T-helper 1 cell treated with Interleukin-12 subunit alpha and Interleukin-12 subunit beta and Interleukin-4 antibody, amounts not matched to agents 30 ng/mL and 1 ng/mL, for 36 hours (primary cell): ENCODE measurements around the gene RNF25. TPM values are rescaled to one million over a fixed set of nuclear protein-coding genes. Genes with fewer than 3 reads are reported as not detected.

Experiments
- intact Hi-C: fragments of 100-400 bp; cut with micrococcal nuclease; formaldehyde crosslinking; loops from one replicate; pipeline ENCODE4 v1.15.1; 2024
- total RNA-seq: library from RNA; stranded (reverse); gene quantifications from 2 replicates; pipeline ENCODE4 v1.2.3, GENCODE V29; 2022

RNF25 gene, protein sequence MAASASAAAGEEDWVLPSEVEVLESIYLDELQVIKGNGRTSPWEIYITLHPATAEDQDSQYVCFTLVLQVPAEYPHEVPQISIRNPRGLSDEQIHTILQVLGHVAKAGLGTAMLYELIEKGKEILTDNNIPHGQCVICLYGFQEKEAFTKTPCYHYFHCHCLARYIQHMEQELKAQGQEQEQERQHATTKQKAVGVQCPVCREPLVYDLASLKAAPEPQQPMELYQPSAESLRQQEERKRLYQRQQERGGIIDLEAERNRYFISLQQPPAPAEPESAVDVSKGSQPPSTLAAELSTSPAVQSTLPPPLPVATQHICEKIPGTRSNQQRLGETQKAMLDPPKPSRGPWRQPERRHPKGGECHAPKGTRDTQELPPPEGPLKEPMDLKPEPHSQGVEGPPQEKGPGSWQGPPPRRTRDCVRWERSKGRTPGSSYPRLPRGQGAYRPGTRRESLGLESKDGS
- total RNA-seq: 23.8 and 26.9 TPM in 2 replicates

GRCh38 chr2:218671654-218672566, at the start of gene RNF25, which contains the start of gene STK36:
Gene RNF25, minus strand, starts transcription at chr2:218672002. Its CDS starts 32 bp downstream, at chr2:218671970.
Gene STK36, plus strand, starts transcription at chr2:218672086. Its CDS starts 744 bp downstream, at chr2:218672830.
- intact Hi-C loops: loop anchor here (1.0 to 5.0 kb wide), 13 partner anchors 13 to 825 kb away; partner anchors contain the start of genes AAMP, ARPC2, BCS1L and CNOT9

- intact Hi-C loops: no loop called here
These were observed 49.7 kb upstream of the RNF25 start for GRCh38 chr2:218721488-218721887.

DNA sequence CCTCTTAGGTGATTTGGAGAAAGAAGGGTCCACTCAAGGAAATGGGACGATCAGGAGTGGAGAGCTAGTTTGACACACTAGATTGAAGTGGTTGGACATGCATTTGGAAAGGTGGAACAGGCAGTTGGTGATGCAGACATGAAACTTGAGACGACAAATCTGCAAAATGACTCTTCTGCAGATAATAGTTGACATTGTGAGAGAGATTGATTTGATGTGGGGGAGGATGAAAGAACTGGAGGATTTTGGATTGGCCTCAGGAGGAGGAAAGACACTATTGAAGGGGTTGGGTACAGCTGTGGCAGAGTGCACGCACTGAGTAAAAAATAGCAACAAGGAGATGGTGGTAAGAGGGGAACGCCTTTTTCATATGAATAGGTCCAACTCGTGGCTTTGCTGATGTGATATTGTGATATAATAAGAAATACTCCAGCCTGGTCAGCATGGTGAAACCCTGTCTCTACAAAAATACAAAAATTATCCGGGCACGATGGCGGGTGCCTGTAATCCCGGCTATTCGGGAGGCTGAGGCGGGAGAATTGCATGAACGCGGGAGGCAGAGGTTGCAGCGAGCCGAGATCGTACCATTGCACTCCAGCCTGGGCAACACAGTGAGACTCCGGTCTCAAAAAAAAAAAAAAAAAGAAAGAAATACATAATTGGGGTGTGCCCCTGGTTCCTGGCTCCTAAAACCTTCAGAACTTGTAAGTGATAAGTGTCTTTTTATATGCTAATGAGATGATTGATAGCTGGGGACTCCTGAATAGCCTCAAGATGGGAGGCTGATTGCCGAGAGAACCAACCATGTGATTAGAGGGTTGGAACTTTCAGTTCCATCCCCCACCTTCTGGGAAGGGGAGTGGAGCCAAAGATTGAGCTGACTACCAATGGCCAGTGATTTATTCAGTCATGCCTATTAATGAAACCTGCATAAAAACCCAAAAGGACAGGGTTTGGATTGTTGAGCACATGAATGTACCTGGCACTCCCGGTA, 48.5 kb upstream of the RNF25 start:
- intact Hi-C loops: no loop called here

DNA sequence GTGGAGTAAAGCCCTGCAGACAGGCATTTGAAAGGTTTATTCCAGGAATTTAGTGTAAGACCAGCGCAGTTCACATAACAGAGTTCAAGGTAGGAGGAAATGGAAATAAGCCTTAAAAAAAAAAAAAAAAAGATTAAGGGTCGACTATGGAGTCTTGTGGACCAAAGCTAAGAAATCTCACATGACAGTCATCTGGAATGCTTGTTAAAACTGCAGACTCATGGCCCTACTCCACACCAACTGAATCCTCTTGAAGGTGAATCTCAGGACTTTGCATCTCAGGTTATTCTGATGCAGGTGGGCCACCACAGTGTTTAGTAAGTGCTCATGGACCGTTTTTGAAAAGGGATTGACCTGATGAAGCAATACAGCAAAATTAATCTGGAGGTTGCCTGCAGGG, 47.7 kb upstream of the RNF25 start:
- intact Hi-C loops: no loop called here

DNA sequence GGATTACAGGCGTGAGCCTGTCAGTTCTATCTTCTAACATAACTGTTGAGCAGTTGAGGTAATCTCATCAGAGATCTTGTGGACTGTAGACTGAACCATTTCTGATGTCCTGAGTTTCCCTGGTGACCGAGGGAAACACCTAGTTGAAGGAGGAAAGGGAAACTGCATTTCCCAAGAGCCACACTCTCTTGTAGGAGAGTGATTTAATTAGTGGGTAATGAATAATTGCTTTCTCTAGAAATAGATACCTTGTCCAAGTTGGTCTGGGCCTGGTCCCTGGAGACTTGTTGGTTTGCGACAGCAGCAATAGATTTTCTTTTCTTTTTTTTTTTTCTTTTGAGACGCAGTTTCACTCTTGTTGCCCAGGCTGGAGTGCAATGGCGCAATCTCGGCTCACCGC, 46.3 kb upstream of the RNF25 start:
- intact Hi-C loops: no loop called here

GRCh38 chr2:218717262-218717661, 45.5 kb upstream of the RNF25 start:
- intact Hi-C loops: no loop called here

GRCh38 chr2:218716070-218716469, 44.3 kb upstream of the RNF25 start:
- intact Hi-C loops: no loop called here

GRCh38 chr2:218713922-218714321, 42.1 kb upstream of the RNF25 start:
- intact Hi-C loops: loop anchor here (5.0 kb wide), 2 partner anchors 448 to 493 kb away; partner anchors contain the start of genes NHEJ1 and ZFAND2B

DNA sequence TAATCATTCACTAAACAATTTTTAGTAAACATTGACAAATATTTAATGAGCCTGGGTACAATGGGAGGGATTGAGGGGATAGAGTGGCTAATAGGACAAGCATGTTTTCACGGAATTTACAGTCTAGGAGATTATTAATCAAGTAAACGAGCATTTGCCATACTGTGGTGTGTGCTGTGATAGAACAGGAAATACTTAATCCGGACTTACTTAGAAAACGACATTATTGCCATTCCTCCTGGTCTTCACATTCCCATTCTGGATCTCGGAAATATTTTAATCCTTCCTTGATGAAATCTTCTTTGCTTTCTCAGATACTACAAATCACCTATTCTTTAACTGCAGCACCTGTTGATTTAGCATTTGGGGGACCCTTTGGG, 39.7 kb upstream of the RNF25 start:
- intact Hi-C loops: loop anchor here (1.0 to 5.0 kb wide), 6 partner anchors 22 to 831 kb away; partner anchors contain the start of genes CHPF, CNPPD1, NHEJ1 and ZFAND2B

- intact Hi-C loops: loop anchor here (1.0 to 5.0 kb wide), 20 partner anchors 22 to 886 kb away; partner anchors contain the start of genes AAMP, ARPC2, BCS1L and CHPF
These were observed 39.1 kb upstream of the RNF25 start, which contains the start of gene TTLL4 for GRCh38 chr2:218710687-218711549. Gene TTLL4, plus strand, starts transcription at chr2:218710835. Its CDS starts 26,842 bp downstream, at chr2:218737677.

GRCh38 chr2:218710334-218710686, 38.5 kb upstream of the RNF25 start:
- intact Hi-C loops: loop anchor here (1.0 to 5.0 kb wide), 18 partner anchors 38 to 887 kb away; partner anchors contain the start of genes AAMP, ARPC2, BCS1L and CHPF

DNA sequence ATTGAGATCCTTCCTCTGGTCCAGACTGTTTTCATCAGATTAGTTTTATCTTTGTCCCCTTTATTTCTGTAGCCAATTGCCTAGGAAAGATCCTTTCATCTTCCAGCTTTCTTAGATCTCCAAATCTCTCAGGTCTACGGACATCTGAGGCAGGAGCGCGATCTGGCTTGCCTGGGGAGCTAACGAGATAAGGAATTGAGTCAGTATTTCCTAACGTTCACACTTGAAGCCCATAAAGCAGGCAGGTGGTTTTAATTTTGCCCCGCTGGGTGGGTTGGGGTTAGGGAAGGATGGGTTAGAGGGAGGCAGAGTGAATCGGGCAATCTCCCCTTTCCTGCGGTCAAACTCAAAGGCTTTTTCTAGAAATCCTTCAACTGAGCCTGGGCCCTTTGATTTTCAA, 38.1 kb upstream of the RNF25 start:
- intact Hi-C loops: loop anchor here (1.0 to 5.0 kb wide), 18 partner anchors 38 to 887 kb away; partner anchors contain the start of genes AAMP, ARPC2, BCS1L and CHPF

DNA sequence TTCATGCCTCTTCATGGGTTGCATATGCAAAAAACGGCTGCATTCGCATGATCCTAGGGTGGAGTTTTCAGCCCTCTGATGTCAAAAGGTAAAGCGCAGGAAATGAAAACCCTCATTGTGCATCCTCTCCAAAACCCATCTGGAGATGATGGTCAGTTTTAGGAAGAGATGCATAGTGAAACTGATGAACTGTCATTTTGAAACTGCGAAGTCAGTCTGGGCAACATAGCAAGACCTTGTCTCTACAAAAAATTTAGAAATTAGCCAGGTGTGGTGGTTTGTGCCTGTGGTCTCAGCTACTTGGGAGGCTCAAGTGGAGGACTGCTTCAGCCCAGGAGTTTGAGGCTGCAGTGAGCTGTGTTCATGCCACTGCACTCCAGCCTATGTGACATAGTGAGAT, 36.3 kb upstream of the RNF25 start:
- intact Hi-C loops: no loop called here

DNA sequence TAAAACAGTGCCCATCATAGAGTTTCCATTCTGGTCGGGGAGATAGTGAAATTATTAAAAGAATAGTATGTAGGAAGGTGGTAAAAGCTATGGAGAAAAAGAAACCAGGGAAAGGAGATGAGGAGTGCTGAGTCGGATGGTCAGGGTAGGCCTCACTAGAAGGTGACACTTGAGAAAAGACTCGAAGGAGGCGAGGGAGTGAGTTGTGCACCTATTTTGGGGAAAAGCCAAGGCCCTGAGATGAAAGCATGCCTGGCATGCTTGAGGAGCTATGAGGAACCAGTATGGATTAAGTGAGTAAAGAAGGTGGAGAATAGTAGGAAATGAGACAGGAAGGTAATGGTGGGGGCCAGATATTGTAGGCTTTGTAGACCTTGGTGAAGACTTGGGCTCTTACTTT, 31.5 kb upstream of the RNF25 start:
- intact Hi-C loops: no loop called here

- intact Hi-C loops: no loop called here
These were observed 30.0 kb upstream of the RNF25 start for GRCh38 chr2:218701806-218702205.

- intact Hi-C loops: no loop called here
These were observed 27.1 kb upstream of the RNF25 start for GRCh38 chr2:218698885-218699284.

DNA sequence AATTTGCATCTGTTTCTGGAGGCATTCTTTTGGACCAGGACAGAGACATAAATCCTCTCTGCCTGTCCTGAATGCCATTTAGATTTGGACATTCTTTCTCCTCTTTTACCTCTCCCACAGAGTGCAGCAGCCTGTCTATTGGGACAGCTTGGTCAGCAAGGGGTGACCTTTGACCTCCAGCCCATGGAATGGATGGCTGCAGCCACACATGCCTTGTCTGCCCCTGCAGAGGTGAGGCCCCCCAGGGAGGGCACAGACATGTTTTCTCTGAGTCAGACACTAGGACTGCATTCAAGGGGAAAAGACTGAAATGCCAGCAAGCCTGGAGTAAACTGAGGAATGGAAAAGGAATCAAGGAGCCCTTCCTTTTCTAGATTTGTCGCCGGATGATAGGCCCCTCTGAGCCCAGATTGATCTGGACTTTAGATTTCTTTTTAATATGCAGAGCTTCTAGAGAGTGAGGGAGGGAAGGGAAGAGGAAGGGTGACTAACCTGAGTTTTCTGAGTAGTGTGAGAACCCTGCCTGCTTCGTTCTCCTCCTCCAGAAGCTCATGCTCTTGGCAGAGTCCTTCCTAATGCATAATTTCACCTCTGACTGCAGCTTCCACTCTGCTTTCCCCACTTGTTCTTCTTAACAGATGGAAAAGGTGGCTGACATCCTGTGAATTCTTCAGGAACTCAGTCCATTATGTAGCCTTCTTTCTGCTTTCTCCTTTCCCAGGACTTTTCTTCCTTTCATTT, 22.8 kb upstream of the RNF25 start:
- intact Hi-C loops: no loop called here

DNA sequence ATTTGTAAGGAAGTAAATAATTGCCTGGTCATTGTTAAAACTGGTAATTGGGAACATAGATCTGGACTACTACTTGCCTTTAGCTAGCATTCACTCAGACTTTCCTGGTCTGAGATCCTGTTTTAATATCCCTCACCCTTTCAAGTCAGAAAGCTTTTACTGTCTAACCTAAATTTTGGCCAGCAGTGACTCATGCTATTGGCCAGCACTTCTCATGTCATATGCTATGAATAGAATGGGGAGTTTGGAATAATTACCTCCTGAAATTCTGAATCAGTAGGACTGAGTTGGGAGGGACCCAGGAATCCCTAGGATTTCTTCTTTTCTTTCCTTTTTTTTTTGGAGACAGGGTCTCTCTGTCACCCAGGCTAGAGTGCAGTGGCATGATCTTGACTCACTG, 19.4 kb upstream of the RNF25 start:
- intact Hi-C loops: no loop called here
